Measurements from ENCODE around the gene LRRC52. TPM values are rescaled to one million over a fixed set of nuclear protein-coding genes. Genes with fewer than 3 reads are reported as not detected.
"Not testable (repeated sequence)": the region's sequence is repeated elsewhere in the genome, so short reads cannot be mapped to it uniquely, and the experiment has no call there.

The LRRC52 gene
- polyA plus RNA-seq, 2 donors = not detected

- Histone ChIP-seq H3K27ac (ENCODE audit: low read depth in 2 of 2, low read length in 1 of 2) (peak overlapping the region; percentile 59 to 82), H3K4me3 (ENCODE audit: low read depth in 1 of 2, low read length in 2 of 2) (peak overlapping the region; percentile 58 to 59), H3K36me3 (ENCODE audit: control insufficient read depth in 2 of 2, insufficient read depth in 2 of 2, low read length in 1 of 2) (no peaks in the 10 kb centered on the region), H3K9me3 (ENCODE audit: control insufficient read depth in 2 of 2, insufficient read depth in 1 of 2, low read depth in 1 of 2, low read length in 1 of 2) (no peaks in the 10 kb centered on the region), H3K4me1 (ENCODE audit: control insufficient read depth in 2 of 2, insufficient read depth in 2 of 2, low read length in 1 of 2) (no peaks in the 10 kb centered on the region), H3K27me3 (ENCODE audit: control insufficient read depth in 1 of 2, insufficient read depth in 2 of 2, low read length in 2 of 2) (no peaks in the 10 kb centered on the region)
- WGBS, 2 donors = 0 to 1% methylated on average over 38 of the region's 38 CpGs
These were observed 54.3 kb downstream of the LRRC52 start for GRCh38 chr1:165597883-165598675.

GRCh38 chr1:165598676-165599059 lies 54.9 kb downstream of the LRRC52 start:
- WGBS, 2 donors = 16 to 18% methylated on average over 3 of the region's 3 CpGs
- Histone ChIP-seq H3K4me1 (ENCODE audit: control insufficient read depth in 2 of 2, insufficient read depth in 2 of 2, low read length in 1 of 2) (no peaks in the 10 kb centered on the region), H3K36me3 (ENCODE audit: control insufficient read depth in 2 of 2, insufficient read depth in 2 of 2, low read length in 1 of 2) (no peaks in the 10 kb centered on the region), H3K27me3 (ENCODE audit: control insufficient read depth in 1 of 2, insufficient read depth in 2 of 2, low read length in 2 of 2) (no peaks in the 10 kb centered on the region), H3K4me3 (ENCODE audit: low read depth in 1 of 2, low read length in 2 of 2) (peak overlapping the region; percentile 58 to 59), H3K27ac (ENCODE audit: low read depth in 2 of 2, low read length in 1 of 2) (peak overlapping the region; percentile 59 to 81), H3K9me3 (ENCODE audit: control insufficient read depth in 2 of 2, insufficient read depth in 1 of 2, low read depth in 1 of 2, low read length in 1 of 2) (no peaks in the 10 kb centered on the region)

DNA sequence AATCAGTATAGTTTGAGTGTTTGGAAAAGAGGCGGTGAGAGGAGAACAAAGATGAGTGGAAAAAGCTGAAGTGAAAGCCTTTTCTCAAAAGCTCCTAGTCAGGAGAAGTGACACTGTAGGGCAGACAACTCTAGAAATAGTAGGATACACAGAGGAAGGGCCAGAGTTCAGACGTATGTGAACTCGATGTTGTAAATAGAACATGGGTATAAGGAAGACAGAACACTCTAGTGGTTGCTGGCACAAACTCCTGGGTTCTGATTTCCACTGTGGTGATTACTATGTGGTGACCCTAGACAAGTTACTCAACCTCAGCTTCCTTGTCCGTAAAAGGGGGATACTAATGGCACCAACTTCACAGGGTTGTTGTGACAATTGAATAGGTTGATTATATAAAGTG lies 57.0 kb downstream of the LRRC52 start:
- Histone ChIP-seq H3K27ac (ENCODE audit: low read depth in 2 of 2, low read length in 1 of 2) (no peak overlapping the region), H3K9me3 (ENCODE audit: control insufficient read depth in 2 of 2, insufficient read depth in 1 of 2, low read depth in 1 of 2, low read length in 1 of 2) (no peaks in the 10 kb centered on the region), H3K27me3 (ENCODE audit: control insufficient read depth in 1 of 2, insufficient read depth in 2 of 2, low read length in 2 of 2) (no peaks in the 10 kb centered on the region), H3K36me3 (ENCODE audit: control insufficient read depth in 2 of 2, insufficient read depth in 2 of 2, low read length in 1 of 2) (no peaks in the 10 kb centered on the region), H3K4me3 (ENCODE audit: low read depth in 1 of 2, low read length in 2 of 2) (no peak overlapping the region), H3K4me1 (ENCODE audit: control insufficient read depth in 2 of 2, insufficient read depth in 2 of 2, low read length in 1 of 2) (no peaks in the 10 kb centered on the region)
- WGBS, 2 donors = 66 to 68% methylated on average over 4 of the region's 4 CpGs

- 57 to 84% methylated on average over 2 of the region's 2 CpGs for WGBS, 2 donors
- Histone ChIP-seq H3K36me3 (ENCODE audit: control insufficient read depth in 2 of 2, insufficient read depth in 2 of 2, low read length in 1 of 2) (no peaks in the 10 kb centered on the region), H3K9me3 (ENCODE audit: control insufficient read depth in 2 of 2, insufficient read depth in 1 of 2, low read depth in 1 of 2, low read length in 1 of 2) (no peaks in the 10 kb centered on the region), H3K4me1 (ENCODE audit: control insufficient read depth in 2 of 2, insufficient read depth in 2 of 2, low read length in 1 of 2) (no peaks in the 10 kb centered on the region), H3K27me3 (ENCODE audit: control insufficient read depth in 1 of 2, insufficient read depth in 2 of 2, low read length in 2 of 2) (no peaks in the 10 kb centered on the region), H3K4me3 (ENCODE audit: low read depth in 1 of 2, low read length in 2 of 2) (no peak overlapping the region), H3K27ac (ENCODE audit: low read depth in 2 of 2, low read length in 1 of 2) (no peak overlapping the region)
These were observed 60.0 kb downstream of the LRRC52 start for GRCh38 chr1:165603810-165604209.

DNA sequence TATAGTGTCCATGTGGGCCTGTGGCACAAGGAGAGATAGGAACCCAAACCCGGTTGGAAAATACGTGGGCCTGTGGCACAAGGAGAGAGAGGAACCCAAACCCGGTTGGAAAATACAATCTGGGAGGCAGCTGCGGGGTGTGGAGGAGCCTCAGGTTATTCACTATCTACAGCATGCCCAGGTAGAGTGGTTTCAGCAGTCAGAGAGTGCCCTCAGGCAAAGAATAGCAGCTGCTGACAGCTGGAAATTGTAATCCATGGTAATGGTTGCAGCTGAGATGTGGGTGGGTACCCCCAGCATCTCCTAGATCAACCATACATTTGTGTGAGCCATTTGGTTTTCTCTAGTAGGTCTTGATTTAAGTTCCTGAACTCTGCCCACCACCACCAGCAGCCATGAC lies 61.4 kb downstream of the LRRC52 start:
- H3K27me3 ChIP-seq (ENCODE audit: control insufficient read depth in 1 of 2, insufficient read depth in 2 of 2, low read length in 2 of 2) = no peaks in the 10 kb centered on the region
- no peak overlapping the region for H3K4me3 ChIP-seq (ENCODE audit: low read depth in 1 of 2, low read length in 2 of 2)
- no peaks in the 10 kb centered on the region for H3K36me3 ChIP-seq (ENCODE audit: control insufficient read depth in 2 of 2, insufficient read depth in 2 of 2, low read length in 1 of 2)
- no peaks in the 10 kb centered on the region for H3K9me3 ChIP-seq (ENCODE audit: control insufficient read depth in 2 of 2, insufficient read depth in 1 of 2, low read depth in 1 of 2, low read length in 1 of 2)
- no peaks in the 10 kb centered on the region for H3K4me1 ChIP-seq (ENCODE audit: control insufficient read depth in 2 of 2, insufficient read depth in 2 of 2, low read length in 1 of 2)
- WGBS, 2 donors = 90 to 92% methylated on average over 4 of the region's 4 CpGs
- no peak overlapping the region for H3K27ac ChIP-seq (ENCODE audit: low read depth in 2 of 2, low read length in 1 of 2)

DNA sequence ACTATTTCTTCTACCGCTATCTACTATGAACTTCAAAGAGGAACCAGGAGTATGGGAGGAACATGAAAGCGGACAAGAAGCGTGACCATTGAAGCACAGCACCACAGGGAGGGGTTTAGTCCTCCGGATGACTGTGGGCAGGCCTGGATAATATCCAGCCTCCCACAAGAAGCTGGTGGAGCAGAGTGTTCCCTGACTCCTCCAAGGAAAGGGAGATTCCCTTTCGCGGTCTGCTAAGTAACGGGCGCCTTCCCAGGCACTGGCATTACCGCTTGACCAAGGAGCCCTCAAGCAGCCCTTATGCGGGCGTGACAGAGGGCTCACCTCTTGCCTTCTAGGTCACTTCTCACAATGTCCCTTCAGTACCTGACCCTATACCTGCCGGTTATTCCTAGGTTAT lies 62.9 kb downstream of the LRRC52 start:
- not testable (repeated sequence) for H3K9me3 ChIP-seq (ENCODE audit: control insufficient read depth in 2 of 2, insufficient read depth in 1 of 2, low read depth in 1 of 2, low read length in 1 of 2); H3K27ac ChIP-seq (ENCODE audit: low read depth in 2 of 2, low read length in 1 of 2); H3K27me3 ChIP-seq (ENCODE audit: control insufficient read depth in 1 of 2, insufficient read depth in 2 of 2, low read length in 2 of 2); H3K36me3 ChIP-seq (ENCODE audit: control insufficient read depth in 2 of 2, insufficient read depth in 2 of 2, low read length in 1 of 2); H3K4me1 ChIP-seq (ENCODE audit: control insufficient read depth in 2 of 2, insufficient read depth in 2 of 2, low read length in 1 of 2); H3K4me3 ChIP-seq (ENCODE audit: low read depth in 1 of 2, low read length in 2 of 2)
- 88 to 93% methylated on average over 12 of the region's 12 CpGs for WGBS, 2 donors

- Histone ChIP-seq H3K9me3 (ENCODE audit: control insufficient read depth in 2 of 2, insufficient read depth in 1 of 2, low read depth in 1 of 2, low read length in 1 of 2) (no peaks in the 10 kb centered on the region), H3K27ac (ENCODE audit: low read depth in 2 of 2, low read length in 1 of 2) (no peak overlapping the region), H3K27me3 (ENCODE audit: control insufficient read depth in 1 of 2, insufficient read depth in 2 of 2, low read length in 2 of 2) (no peaks in the 10 kb centered on the region), H3K4me1 (ENCODE audit: control insufficient read depth in 2 of 2, insufficient read depth in 2 of 2, low read length in 1 of 2) (no peaks in the 10 kb centered on the region), H3K4me3 (ENCODE audit: low read depth in 1 of 2, low read length in 2 of 2) (peak overlapping the region in 1 of 2 donors; percentile 17), H3K36me3 (ENCODE audit: control insufficient read depth in 2 of 2, insufficient read depth in 2 of 2, low read length in 1 of 2) (no peaks in the 10 kb centered on the region)
- 19 to 22% methylated on average over 1 of the region's 1 CpG for WGBS, 2 donors
These were observed 67.1 kb downstream of the LRRC52 start for GRCh38 chr1:165610866-165611265.

DNA sequence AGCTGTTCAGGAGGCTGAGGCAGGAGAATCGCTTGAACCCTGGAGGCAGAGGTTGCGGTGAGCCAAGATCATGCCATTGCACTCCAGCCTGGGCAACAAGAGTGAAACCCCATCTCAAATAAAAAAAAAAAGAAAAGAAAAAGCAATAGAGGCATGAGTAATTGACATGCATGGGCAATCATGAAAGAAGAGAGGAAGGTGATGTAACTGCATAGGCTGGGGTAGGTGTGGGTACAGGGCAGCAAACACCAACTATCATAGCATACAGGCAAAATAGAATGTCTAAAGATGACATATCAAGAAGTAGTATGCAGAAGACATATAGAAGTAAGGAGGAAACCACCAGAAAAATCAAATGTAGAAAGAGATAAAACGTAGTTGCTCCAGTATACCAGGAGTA lies 68.3 kb downstream of the LRRC52 start:
- Histone ChIP-seq H3K27ac (ENCODE audit: low read depth in 2 of 2, low read length in 1 of 2) (no peak overlapping the region), H3K36me3 (ENCODE audit: control insufficient read depth in 2 of 2, insufficient read depth in 2 of 2, low read length in 1 of 2) (no peaks in the 10 kb centered on the region), H3K4me1 (ENCODE audit: control insufficient read depth in 2 of 2, insufficient read depth in 2 of 2, low read length in 1 of 2) (no peaks in the 10 kb centered on the region), H3K27me3 (ENCODE audit: control insufficient read depth in 1 of 2, insufficient read depth in 2 of 2, low read length in 2 of 2) (no peaks in the 10 kb centered on the region), H3K4me3 (ENCODE audit: low read depth in 1 of 2, low read length in 2 of 2) (no peak overlapping the region), H3K9me3 (ENCODE audit: control insufficient read depth in 2 of 2, insufficient read depth in 1 of 2, low read depth in 1 of 2, low read length in 1 of 2) (no peaks in the 10 kb centered on the region)
- WGBS, 2 donors = 72 to 85% methylated on average over 3 of the region's 3 CpGs

Measured in esophagus (tissue), 2 donors.